ENCODE results near the gene ENDOU.

GRCh38 chr12:47745485-47746041 is 20.3 kb upstream of the ENDOU start:
- TF ChIP-seq CTCF (IDR thresholded peaks at IDR 0.05) (no peak), POLR2AphosphoS5 (IDR thresholded peaks at IDR 0.05) (no peak), POLR2A (IDR thresholded peaks at IDR 0.05) (no peak), EP300 (IDR thresholded peaks at IDR 0.05) (no peak)

All from gastroesophageal sphincter (tissue), 3 donors.